Adipose tissue (tissue), 3 donors: ENCODE measurements around the gene AHSP. TPM values are rescaled to one million over a fixed set of nuclear protein-coding genes. Genes with fewer than 3 reads are reported as not detected.
"Not testable (repeated sequence)": the region's sequence is repeated elsewhere in the genome, so short reads cannot be mapped to it uniquely, and the experiment has no call there.

Experiments
- H3K27ac ChIP-seq: one replicate; pipeline ENCODE4 v1.5.1; 2013; ENCODE audit warnings: low read depth, low read length
- WGBS, 3 donors: extraction: QIAGEN DNeasy Blood & Tissue Kit; methylation state at CpG; one replicate each; pipeline ENCODE4 v1.1.7; 2013; 5-methylcytosine and 5-hydroxymethylcytosine counted together
- polyA plus RNA-seq, 3 donors: library from polyadenylated mRNA; stranded (reverse); fragments of 200-250 nt; gene quantifications; one replicate each; pipeline ENCODE4 v1.2.3, GENCODE V29; 2013
- donor health status: healthy with polysubstance abuse.
- donor health status: Bipolar disorder and iron deficiency.
- donor health status: healthy.

AHSP gene
- polyA plus RNA-seq, 3 donors = 0.28 TPM; not detected in 2

DNA sequence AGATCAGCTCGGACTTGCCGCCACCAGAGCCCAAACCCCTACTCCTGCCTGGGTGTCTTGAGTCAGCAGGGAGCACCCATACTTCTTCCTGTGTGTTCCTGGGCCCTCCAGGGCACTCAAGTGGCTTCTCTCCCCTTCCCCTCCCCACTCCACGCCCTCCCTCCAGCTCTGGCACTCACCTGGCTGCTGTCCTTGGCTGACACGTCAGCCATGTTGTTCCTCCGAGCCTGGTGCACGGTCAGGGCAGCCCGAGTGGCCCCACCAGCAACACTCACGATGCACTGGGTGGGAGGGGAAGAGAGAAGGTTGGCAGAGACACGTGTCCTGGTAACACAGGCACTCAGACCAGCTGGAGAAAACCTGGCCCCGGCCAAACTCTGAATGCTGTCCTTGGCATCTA, 31.0 kb upstream of the AHSP start:
- WGBS, 3 donors = 79 to 91% (median 90%) methylated on average over 9 to 10 of the region's 10 CpGs
- H3K27ac ChIP-seq = no peak overlapping the region

DNA sequence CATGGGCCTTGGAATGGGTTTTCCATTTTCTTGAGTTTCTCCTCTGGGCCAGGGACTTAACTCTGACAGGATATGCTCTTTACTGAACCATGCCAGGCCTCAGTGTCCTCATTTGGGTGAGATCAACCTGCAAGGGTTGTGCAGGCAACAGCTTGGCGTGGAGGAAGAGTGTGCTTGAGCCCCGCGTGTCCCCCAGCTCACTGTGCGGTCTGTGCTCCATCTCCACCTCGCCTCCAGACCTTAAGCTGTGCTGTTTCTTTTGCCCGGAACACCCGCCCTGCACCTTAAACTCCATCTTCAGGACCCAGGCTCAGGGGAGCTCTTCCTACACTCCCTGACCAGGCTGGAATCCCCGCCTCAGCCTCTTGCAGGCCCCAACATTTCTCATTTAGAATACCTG, 29.2 kb upstream of the AHSP start:
- 95 to 98% (median 97%) methylated on average over 8 of the region's 8 CpGs for whole genome bisulfite sequencing, 3 donors
- H3K27ac ChIP-seq = no peak overlapping the region

DNA sequence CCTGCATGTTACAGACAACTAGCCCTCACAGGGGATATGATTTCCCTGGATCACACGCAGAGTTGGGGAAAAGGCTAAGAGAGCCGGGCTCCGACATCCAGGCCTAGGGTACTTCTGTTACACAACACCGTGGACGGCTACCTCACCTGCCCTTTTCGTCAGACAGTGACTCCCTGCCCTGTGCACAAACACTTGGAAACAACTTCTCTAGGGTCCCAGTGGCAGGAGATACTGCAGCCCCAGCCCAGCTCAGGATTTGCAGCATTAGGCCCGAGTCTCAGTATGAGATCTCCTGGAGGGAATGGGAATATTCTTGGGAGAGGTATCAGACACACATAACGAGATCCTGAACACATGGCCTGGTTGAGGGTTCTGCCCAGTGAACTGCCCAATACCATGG, 27.8 kb upstream of the AHSP start:
- 92 to 96% (median 92%) methylated on average over 8 of the region's 8 CpGs for WGBS, 3 donors
- H3K27ac ChIP-seq = no peak overlapping the region

DNA sequence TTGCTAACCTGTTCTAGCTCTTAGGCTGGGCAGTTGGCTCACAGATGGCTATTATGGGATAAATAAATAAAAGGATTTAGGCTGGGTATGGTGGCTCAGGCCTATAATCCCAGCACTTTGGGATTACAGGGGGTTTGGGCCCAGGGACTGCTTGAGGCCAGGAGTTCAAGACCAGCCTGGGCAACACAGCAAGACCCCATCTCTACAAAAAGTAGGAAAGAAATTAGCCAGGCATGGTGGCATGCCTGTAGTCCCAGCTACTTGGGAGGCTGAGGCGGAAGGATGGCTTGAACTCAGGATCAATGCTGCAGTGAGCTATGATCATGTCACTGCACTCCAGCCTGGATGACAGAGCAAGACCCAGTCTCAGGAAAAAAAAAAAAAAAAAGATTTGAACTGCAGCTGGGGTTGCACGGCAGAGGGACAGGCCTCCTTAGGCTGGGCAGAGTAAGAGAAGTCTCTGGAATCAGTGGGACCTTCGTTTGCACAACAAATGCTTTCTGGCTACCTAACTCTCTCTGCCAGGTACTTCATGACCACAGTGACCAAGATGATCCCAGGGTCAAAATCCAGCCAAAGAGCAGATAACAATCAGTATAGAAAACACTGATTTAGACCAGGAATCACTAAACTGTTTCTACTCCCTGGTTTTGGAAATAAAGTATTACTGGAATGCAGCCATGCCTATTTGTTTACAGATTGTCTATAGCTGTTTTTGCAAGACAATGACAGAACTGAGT, 26.3 kb upstream of the AHSP start:
- H3K27ac ChIP-seq = no peak overlapping the region
- 80 to 86% (median 83%) methylated on average over 3 of the region's 3 CpGs for WGBS, 3 donors

DNA sequence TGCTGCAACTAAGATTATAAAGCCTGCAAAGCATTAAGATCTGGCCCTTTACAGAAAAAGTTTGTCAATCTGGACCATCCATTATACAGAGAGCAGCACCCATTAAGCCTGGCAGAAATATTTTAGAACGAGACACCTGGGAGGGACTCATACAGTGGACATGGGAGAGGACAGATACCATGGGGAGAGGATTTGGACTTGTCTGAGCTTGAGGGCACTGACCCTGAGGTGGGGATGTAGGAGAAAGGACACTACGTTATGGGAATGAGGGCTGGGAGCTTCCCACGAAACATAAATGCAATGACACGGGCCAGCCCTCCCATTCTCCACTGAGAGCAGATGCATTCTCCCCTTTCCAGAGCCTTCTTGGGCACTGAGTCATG, 25.7 kb upstream of the AHSP start:
- WGBS, 3 donors = 80 to 84% (median 84%) methylated on average over 4 of the region's 4 CpGs
- no peak overlapping the region for H3K27ac ChIP-seq

DNA sequence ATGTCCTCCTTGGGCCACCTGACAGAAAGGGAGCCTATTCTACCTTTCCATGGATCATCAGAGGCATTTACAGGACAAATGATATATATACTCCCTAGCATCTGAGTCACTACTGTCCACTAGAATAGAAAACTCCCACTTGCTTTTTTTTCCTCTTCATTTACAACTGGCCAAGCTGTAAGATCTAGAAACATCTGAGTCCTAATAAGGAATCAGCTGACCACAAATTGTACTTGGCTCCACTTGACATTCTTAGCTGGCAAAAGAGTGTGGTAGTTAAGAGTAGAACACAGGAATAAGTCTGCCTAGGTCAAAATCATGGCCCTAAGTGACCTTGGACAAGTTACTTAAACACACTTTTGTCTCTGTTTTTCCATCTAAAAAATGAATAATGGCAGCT, 24.7 kb upstream of the AHSP start:
- H3K27ac ChIP-seq = no peak overlapping the region

DNA sequence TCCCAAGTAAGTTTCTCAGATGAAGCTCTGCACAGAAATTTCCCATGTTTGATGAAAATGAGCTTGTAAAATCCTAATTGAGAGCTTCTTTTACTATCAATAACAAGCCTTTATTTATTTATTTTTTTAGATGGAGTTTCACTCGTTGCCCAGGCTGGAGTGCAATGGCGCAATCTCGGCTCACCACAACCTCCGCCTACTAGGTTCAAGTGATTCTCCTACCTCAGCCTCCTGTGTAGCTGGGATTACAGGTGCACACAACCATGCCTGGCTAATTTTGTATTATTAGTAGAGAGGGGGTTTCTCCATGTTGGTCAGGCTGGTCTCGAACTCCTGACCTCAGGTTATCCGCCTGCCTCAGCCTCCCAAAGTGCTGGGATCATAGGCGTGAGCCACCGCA, 24.1 kb upstream of the AHSP start:
- H3K27ac ChIP-seq = not testable (repeated sequence)
- 83 to 94% (median 87%) methylated on average over 8 of the region's 8 CpGs for WGBS, 3 donors

DNA sequence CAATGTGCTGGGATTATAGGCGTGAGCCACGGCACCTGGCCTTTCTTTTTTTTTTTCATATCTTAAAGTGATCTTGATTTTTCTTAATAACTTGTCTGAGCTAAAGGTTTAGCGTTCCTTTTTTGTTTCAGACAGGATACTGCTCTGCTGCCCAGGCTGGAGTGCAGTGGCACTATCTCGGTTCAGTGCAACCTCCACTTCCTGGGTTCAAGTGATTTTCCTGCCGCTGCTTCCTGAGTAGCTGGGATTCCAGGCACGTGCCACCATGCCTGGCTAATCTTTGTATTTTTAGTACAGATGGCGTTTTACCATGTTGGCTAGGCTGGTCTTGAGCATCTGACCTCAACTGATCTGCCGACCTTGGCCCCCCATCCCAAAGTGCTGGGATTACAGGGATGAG, 23.5 kb upstream of the AHSP start:
- H3K27ac ChIP-seq = no peak overlapping the region
- WGBS, 3 donors = 46 to 63% (median 47%) methylated on average over 8 of the region's 8 CpGs

DNA sequence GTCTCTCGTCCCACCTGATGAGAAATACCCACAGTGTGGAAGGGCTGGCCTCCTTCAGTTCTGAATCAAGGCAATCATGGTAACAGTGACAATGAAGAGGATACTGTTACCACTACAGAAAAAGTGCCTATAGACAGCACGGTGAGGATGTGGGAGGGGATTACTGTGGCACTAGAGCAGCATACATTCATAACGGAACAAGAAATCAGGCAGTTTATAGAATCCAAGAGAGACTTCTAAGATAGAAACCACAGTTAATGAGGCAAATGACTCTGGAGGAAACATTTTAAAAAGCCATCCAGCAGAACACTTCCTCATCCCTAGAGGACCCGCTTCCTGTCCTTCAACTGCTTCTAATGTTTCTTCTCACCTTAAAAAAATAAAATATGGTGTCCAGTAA, 22.2 kb upstream of the AHSP start:
- no peak overlapping the region for H3K27ac ChIP-seq
- WGBS, 3 donors = 43 to 74% (median 46%) methylated on average over 4 of the region's 4 CpGs

DNA sequence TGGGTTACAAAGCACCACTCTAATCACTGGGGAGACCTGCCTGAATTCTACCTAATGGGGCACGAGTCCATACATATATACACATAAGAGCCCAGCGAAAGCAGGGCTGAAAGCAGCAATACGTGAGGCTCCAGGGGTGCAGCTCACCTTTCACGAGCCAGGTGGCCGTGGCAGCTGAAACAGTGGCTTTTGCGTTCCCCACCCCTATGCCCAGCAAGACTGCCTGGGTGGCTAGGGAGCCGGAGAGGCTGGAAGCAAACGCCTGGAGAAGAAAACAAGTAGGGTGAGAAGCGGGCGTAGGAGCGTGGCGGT, 20.1 kb upstream of the AHSP start:
- WGBS, 3 donors = 2 to 6% (median 4%) methylated on average over 12 of the region's 12 CpGs
- no peak overlapping the region for H3K27ac ChIP-seq

DNA sequence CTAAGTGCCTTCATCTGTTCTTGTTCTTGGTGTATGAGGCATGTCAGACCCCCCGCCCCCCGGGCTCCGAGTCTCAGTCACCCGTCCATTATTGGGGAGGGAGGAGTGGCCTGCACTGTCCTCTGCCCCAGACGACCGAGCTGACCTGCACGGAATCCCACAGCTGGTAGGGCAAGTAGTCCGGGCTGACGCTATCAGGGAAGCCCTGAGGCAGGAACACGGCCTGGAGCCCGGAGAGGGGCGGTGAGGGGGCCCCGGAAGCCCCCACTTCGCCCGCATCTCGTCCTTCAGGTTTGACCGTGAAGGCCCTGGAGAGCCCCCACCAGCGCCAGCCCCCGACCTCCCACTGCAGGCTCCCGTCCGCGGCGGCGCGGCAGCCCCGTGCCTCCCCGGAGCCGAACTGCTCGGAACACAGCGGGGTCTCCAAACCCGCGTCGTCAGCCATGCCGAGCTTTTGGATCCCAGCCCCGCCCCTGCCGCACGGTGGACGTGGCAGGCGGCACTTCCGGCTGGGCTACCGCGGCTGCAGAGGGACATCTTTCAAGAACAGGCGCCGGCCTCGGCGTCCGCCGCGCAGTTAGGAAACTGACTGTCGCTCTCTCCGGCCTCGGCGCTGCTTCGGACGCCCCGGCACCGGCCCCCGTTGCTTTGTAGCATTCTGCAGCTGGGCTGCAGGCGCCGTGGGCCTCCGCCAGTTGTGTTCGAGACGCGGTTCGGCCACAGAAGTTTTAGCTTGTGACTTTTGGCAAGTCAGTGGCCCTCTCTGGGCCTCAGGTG, 19.6 kb upstream of the AHSP start, which contains the start of gene RUSF1:
RUSF1 (minus strand) TSS at position 463 of the 777 bp plus-strand sequence; CDS start at position 445, 18 bp downstream.
- peak within 1 kb of the TSS; percentile 21 for H3K27ac ChIP-seq
- 0 to 1% (median 0%) methylated on average over 61 to 65 of the region's 65 CpGs for WGBS, 3 donors

DNA sequence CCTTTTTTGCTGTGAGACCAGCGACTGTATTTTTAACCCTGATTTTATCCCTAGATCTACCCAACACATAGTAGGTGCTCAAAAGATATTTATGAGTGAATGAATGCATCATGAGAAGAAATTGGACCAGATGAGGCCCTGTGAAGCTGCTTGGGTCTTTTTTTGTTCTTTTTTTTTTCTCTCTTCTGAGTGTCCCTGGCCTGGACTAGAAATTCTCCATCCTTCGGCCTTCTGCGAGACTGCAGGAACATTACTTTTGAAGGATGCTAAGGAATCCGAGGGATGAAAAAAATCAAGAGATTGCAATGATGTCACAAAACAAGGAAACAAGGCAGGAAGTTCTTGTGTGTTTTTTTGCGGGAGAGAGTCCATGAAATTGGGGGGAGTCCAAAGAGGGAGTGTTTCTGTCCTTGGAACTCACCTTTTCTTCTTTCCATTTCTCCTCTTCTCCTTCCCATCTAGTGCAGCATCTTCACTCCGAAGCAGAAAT, 18.9 kb upstream of the AHSP start:
- no peak overlapping the region for H3K27ac ChIP-seq
- WGBS, 3 donors = 12% methylated on average over 6 of the region's 6 CpGs

DNA sequence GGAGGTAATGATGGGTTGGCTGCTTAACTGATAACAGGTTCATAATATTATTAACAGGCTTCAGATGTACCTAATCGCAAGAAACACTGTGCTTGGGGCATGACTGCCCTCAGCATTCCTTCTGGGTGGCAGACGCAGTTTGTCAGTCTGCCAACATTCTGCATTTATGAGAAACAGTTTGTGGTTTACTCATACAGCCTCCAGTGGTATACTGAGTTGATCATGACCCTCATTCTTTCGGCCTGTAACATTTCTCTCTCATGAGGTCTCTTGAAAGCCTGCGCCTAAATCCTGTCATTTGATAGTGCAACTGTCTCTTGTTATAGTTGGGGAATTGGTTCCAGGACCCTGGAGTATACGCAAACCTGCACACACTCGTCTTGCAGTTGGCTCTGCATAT, 14.6 kb upstream of the AHSP start:
- 73 to 86% (median 77%) methylated on average over 6 of the region's 6 CpGs for WGBS, 3 donors
- no peak overlapping the region for H3K27ac ChIP-seq

DNA sequence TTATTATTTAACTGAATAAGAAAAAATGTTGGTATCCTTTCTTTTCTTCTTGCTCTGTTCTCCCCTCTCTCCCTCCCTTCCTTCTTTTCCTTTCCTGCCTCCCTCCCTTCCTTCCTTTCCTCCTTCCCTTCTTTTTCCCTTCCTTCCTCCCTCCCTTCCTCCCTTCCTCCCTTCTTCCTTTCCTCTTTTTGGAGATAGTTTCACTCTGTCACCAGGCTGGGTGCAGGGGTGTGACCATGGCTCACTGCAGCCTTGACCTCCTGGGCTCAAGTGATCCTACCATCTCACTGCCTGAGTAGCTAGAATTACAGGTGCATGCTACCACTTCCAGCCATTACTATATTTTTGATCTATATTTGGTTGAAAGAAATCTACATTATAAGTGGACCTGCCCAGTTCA, 13.8 kb upstream of the AHSP start:
- H3K27ac ChIP-seq = no peak overlapping the region

DNA sequence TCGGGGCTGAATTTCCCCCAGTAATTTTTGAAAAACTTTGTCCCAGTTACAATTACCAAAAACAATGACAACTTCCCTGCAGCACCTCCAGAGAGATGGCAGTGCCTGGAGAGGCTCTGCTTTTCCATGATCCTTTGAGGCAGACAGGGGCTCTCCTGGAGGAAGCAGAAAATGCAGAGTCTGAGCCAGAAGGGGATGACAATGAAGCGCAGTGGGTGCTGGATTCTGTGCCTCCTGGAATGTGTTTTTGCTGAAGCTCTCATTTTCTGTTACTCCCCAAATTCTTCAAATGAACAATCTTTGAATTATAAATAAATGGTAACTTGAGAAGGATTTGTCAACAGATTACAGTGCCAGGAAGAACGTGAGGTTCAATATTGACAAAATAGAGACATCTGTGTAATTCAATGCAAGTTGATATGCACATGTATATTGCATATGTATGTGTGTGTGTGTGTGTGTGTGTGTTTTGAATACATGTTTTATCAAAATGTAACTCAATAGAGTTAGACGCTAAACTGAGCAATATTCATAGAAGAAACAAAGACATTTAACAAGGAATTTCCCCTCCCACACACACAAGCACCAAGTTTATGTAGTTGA, 9.8 kb upstream of the AHSP start:
- H3K27ac ChIP-seq = no peak overlapping the region
- 65 to 76% (median 73%) methylated on average over 4 of the region's 4 CpGs for WGBS, 3 donors

DNA sequence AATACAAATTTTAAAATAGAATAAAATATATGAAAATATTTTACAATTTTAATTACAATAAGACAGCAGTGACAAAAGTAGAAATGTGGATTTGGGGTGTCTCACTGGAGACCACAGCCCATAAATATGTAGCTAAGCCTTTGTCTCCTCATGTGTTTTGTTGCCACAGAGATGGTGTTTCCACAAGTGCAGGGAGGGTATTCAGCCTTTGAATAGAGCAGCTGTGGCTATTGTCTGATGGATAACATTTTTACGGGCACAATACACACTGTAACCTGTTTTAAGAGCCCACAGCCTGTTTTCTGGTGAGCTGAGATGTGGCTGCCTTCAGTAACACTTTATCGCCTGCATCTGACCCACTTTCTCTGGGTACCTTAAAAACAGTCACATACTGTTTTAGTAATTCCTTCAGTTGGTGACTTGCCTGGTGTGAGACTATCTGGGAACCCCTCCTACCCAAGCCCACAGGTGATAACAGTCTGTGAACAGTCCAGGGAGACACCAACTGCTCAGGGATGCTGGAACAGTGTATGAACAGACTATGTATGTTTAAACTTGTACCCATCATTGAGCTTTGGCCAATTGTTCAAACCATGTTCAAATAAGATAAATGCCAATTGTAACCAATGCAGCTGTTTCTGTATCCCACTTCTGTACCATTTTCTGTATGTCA, 7.8 kb upstream of the AHSP start:
- H3K27ac ChIP-seq = no peak overlapping the region
- WGBS, 3 donors = 85 to 92% (median 88%) methylated on average over 2 of the region's 2 CpGs

DNA sequence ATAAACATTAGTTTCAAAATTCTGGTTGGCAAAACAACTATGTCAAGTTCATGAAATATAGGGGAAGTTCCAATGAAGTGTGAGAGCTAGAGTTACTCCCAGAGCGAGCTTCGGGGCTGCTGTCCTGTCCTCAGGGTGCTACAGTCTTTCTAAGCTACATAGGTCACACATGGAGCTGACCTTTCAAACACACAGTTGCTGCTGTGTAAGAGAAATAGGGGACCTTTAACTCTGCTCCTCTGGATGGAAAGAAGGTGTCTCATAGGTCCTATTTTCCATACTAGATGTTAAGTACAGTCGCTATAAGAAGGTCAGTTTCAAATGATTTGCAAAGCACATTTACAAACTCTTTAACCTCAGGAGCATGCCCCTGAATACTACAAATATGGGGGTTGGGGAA, 6.3 kb upstream of the AHSP start:
- 72 to 94% (median 92%) methylated on average over 3 of the region's 3 CpGs for WGBS, 3 donors
- no peak overlapping the region for H3K27ac ChIP-seq

DNA sequence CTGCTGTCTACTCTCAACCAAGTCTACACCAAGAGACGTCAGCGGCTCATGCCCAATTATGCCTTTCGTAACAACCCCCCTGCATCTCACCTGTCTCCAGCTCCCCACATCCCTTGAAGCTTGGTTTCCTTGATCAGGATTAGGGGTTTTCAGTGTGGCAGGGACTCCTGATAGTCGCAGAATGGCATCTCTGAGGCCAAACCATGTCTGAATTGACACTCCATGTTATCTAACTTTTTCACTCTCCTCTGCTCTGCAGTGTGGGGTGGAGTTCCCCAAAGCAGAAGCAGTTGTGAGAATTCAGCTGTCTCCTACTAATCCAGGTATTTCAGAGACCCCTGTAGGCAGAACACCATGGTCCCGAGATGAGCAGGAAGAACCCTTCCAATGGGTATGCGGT, 5.6 kb upstream of the AHSP start:
- 83 to 90% (median 87%) methylated on average over 6 of the region's 6 CpGs for WGBS, 3 donors
- H3K27ac ChIP-seq = no peak overlapping the region

DNA sequence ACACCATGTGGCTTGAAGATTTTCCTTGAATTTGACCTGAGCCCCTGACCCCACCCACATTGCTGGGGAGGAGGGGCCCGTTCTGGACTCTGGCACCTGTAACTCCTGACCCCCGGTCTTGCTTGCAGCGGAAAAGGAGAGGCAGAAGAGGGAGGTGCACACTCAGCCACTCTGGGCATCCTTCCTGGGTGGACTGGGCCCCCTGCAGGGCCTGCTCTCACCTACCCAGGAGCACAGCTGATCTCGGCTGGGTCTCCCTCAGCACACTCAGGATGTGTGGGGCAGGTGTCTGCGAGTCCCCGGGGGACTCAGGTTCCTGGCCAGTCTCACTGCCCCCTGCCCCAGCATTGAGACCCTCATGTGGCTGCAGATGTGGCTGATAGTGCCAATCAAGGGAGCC, 3.9 kb upstream of the AHSP start:
- WGBS, 3 donors = 63 to 76% (median 68%) methylated on average over 3 of the region's 6 CpGs
- not testable (repeated sequence) for H3K27ac ChIP-seq
